Endodermal cell (in vitro differentiated cells): ENCODE results near the gene MFAP3. TPM values are rescaled to one million over a fixed set of nuclear protein-coding genes. Genes with fewer than 3 reads are reported as not detected.

Experiments used
- DNase-seq: peaks from one replicate; pipeline ENCODE4 v3.0.0-alpha.2; 2017
- H3K27ac ChIP-seq: 2 replicates; pipeline ENCODE4 v1.5.1; 2013; ENCODE audit warnings: mild to moderate bottlenecking, low read depth, low read length, moderate library complexity
- H3K27me3 ChIP-seq: 2 replicates; pipeline ENCODE4 v1.6.1; 2013; ENCODE audit warnings: mild to moderate bottlenecking, low read length, moderate library complexity; ENCODE audit not compliant: insufficient read depth, control insufficient read depth, poor library complexity, severe bottlenecking
- H3K36me3 ChIP-seq: 2 replicates; pipeline ENCODE4 v1.7.0; 2013; ENCODE audit warnings: mild to moderate bottlenecking, low read length, moderate library complexity; ENCODE audit not compliant: control insufficient read depth, insufficient read depth
- H3K4me1 ChIP-seq: one replicate; pipeline ENCODE4 v1.7.0; 2013; ENCODE audit warnings: low read length; ENCODE audit not compliant: control insufficient read depth, insufficient read depth
- H3K4me3 ChIP-seq: 2 replicates; pipeline ENCODE4 v1.5.1; 2013; ENCODE audit warnings: mild to moderate bottlenecking, low read length, moderate library complexity
- H3K9ac ChIP-seq: 2 replicates; pipeline ENCODE4 v1.6.1; 2013; ENCODE audit warnings: mild to moderate bottlenecking, low read length, moderate library complexity; ENCODE audit not compliant: poor library complexity, severe bottlenecking; ENCODE audit errors: extremely low read depth
- H3K9me3 ChIP-seq: 2 replicates; pipeline ENCODE4 v1.6.1; 2013; ENCODE audit warnings: mild to moderate bottlenecking, low read length, moderate library complexity; ENCODE audit not compliant: control insufficient read depth
- H3K27ac Mint-ChIP-seq: 2 replicates; pipeline ENCODE4 v1.8.0; 2020; ENCODE audit warnings: mixed read lengths
- H3K27me3 Mint-ChIP-seq: 2 replicates; pipeline ENCODE4 v1.8.0; 2021; ENCODE audit warnings: mild to moderate bottlenecking, mixed read lengths; ENCODE audit not compliant: insufficient read depth
- H3K36me3 Mint-ChIP-seq: 2 replicates; pipeline ENCODE4 v1.8.0; 2020; ENCODE audit warnings: low read depth, mixed read lengths
- H3K4me1 Mint-ChIP-seq: 2 replicates; pipeline ENCODE4 v1.8.0; 2020; ENCODE audit warnings: mixed read lengths
- H3K4me3 Mint-ChIP-seq: 2 replicates; pipeline ENCODE4 v1.8.0; 2020; ENCODE audit warnings: mild to moderate bottlenecking, moderate library complexity, mixed read lengths
- H3K9me3 Mint-ChIP-seq: 2 replicates; pipeline ENCODE4 v1.8.0; 2020; ENCODE audit warnings: mild to moderate bottlenecking, mixed read lengths
- WGBS, 2 experiments: methylation state at CpG; one replicate each; pipeline versions ENCODE4 v1.1.5 to v1.1.7; 2013; ENCODE audit warnings: missing lambda C conversion rate in 2 of 2, mixed read lengths in 1 of 2; ENCODE audit not compliant: insufficient coverage in 1 of 2, insufficient read length in 1 of 2; 5-methylcytosine and 5-hydroxymethylcytosine counted together
- total RNA-seq, 2 donors: library from RNA; stranded (reverse); fragmentation: NEBNext Ultra II Directional in 1 of 2; extraction: Animal tissue kit (Norgen Biotek cat#: 25700) in 1 of 2; gene quantifications; 2 replicates in 1 of 2; 3 replicates in 1 of 2; pipeline ENCODE4 v1.2.1, GENCODE V29; 2021
- TF ChIP-seq, protein P1 (sequence below): fragments of 200-600 bp; sonication (generic); conservative IDR thresholded peaks from 2 replicates; pipeline ENCODE4 v1.5.0; 2021; ENCODE audit warnings: antibody characterized with exemption, mild to moderate bottlenecking

MFAP3 gene
- total RNA-seq, 2 donors from 2014 or later = 25.8 to 36.2 TPM

DNA sequence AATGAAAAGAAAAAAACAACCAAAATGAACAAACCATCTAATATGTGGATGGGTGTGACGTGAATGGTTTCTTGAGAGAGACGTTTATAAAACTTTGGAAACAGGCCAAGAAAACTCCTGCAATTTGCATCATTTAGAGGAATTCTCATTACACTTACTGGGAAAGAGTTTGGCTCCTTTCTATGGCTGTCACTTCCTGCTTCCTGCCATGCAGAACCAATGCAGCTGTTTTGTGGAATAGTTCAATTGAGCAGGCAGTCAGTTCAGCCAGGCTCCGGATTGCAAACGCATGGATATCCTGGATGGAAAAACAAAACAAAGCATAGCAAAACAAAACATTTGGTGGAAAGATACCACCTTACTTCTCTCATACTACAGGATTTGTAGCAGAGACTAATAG lies 36.7 kb upstream of the MFAP3 start:
- DNase-seq = no peak
- Histone ChIP-seq H3K9ac (no peak overlapping the region), H3K4me1 (no peaks in the 10 kb centered on the region), H3K9me3 (peaks cover 14% of the 10 kb centered on the region), H3K4me3 (no peak overlapping the region), H3K27ac (no peak overlapping the region), H3K27me3 (no peaks in the 10 kb centered on the region), H3K36me3 (peaks cover 14% of the 10 kb centered on the region)
- Mint-ChIP-seq H3K4me1 (no peaks in the 10 kb centered on the region), H3K36me3 (peaks cover 11% of the 10 kb centered on the region), H3K4me3 (no peak overlapping the region), H3K27me3 (no peaks in the 10 kb centered on the region), H3K9me3 (peaks cover 4% of the 10 kb centered on the region), H3K27ac (no peak overlapping the region)
- 89 to 100% methylated on average over 2 to 4 of the region's 4 CpGs for WGBS, 2 experiments
- TF ChIP-seq, protein P1, sequence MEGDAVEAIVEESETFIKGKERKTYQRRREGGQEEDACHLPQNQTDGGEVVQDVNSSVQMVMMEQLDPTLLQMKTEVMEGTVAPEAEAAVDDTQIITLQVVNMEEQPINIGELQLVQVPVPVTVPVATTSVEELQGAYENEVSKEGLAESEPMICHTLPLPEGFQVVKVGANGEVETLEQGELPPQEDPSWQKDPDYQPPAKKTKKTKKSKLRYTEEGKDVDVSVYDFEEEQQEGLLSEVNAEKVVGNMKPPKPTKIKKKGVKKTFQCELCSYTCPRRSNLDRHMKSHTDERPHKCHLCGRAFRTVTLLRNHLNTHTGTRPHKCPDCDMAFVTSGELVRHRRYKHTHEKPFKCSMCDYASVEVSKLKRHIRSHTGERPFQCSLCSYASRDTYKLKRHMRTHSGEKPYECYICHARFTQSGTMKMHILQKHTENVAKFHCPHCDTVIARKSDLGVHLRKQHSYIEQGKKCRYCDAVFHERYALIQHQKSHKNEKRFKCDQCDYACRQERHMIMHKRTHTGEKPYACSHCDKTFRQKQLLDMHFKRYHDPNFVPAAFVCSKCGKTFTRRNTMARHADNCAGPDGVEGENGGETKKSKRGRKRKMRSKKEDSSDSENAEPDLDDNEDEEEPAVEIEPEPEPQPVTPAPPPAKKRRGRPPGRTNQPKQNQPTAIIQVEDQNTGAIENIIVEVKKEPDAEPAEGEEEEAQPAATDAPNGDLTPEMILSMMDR = no peak

DNA sequence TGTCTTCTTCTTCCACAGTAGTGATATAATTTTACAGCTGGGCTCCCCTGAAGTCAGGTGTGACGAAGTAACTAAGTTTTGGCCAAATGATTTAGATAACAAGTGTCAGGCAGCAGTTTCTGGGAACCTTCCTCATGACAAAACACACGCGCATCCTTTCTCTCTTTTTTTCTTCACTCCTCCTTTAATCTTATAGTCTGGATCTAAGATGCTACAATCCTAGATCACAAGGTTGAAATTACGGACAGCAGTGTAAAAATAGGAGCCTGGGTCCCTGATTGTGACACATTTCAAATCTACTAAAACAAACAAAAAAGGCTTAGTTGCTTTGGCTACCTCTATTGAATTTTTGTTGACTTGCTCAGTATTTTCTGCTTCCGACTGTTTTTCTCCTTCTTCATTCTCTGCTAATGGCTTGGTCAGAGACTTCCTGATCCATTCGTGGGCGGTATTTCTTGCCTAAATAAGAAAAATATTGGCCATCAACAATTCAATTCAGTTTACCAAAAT lies 36.2 kb upstream of the MFAP3 start:
- Mint-ChIP-seq H3K27ac (no peak overlapping the region), H3K9me3 (peaks cover 4% of the 10 kb centered on the region), H3K4me3 (no peak overlapping the region), H3K27me3 (no peaks in the 10 kb centered on the region), H3K36me3 (peaks cover 11% of the 10 kb centered on the region), H3K4me1 (no peaks in the 10 kb centered on the region)
- peaks cover 14% of the 10 kb centered on the region for H3K9me3 ChIP-seq
- TF ChIP-seq, protein P1 = no peak
- no peak overlapping the region for H3K9ac ChIP-seq
- H3K27ac ChIP-seq = no peak overlapping the region
- H3K4me3 ChIP-seq = no peak overlapping the region
- H3K36me3 ChIP-seq = peaks cover 14% of the 10 kb centered on the region
- no peaks in the 10 kb centered on the region for H3K27me3 ChIP-seq
- peaks cover under 1% of the 10 kb centered on the region for H3K4me1 ChIP-seq
- WGBS, 2 experiments = 83 to 84% methylated on average over 7 of the region's 7 CpGs
- no peak for DNase-seq

DNA sequence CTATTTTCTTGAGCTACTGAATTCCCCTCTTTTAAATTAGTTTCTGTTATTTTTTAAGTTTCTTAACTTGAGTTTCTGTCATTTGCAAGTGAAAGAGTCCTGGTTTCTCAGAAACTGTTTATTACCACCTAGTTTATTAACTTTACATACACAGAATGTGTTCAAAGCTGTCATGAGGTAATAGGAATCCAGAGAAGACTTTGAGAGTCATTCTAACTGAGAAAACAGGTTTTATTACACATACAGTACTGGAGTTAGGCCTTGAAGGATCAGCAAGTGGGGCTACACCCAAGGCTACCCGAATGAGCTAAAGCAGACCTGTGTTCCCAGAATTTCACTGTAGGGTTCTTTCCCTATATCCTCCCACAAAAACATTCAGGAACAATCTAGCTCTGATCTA lies 33.1 kb upstream of the MFAP3 start:
- WGBS, 2 experiments = 100% methylated on average over 1 of the region's 1 CpG
- H3K27ac Mint-ChIP-seq = no peak overlapping the region

More for the DNA sequence above, 33.1 kb upstream of the MFAP3 start:
- DNase-seq = no peak
- H3K27me3 ChIP-seq = no peaks in the 10 kb centered on the region
- no peak overlapping the region for H3K4me3 Mint-ChIP-seq
- H3K27me3 Mint-ChIP-seq = no peaks in the 10 kb centered on the region
- H3K36me3 Mint-ChIP-seq = no peaks in the 10 kb centered on the region
- H3K4me1 ChIP-seq = peaks cover 6% of the 10 kb centered on the region
- no peaks in the 10 kb centered on the region for H3K9me3 Mint-ChIP-seq
- H3K36me3 ChIP-seq = peaks cover 8% of the 10 kb centered on the region
- H3K27ac ChIP-seq = no peak overlapping the region
- H3K4me1 Mint-ChIP-seq = no peaks in the 10 kb centered on the region
- no peak overlapping the region for H3K4me3 ChIP-seq
- H3K9me3 ChIP-seq = no peaks in the 10 kb centered on the region
- no peak overlapping the region for H3K9ac ChIP-seq
- TF ChIP-seq, protein P1 = no peak
